AG04450 (cell line): Measurements from ENCODE around the gene FREM2. TPM values are rescaled to one million over a fixed set of nuclear protein-coding genes. Genes with fewer than 3 reads are reported as not detected.
A peak's percentile ranks its signal among the peaks of the same experiment; 100 is the strongest.

Experiments
- CTCF ChIA-PET: fragments of 300-600, 350-600 bp; formaldehyde crosslinking; extraction: SDS; loops from one replicate; lab custom pipeline; 2022; ENCODE audit warnings: antibody characterized with exemption, inconsistent platforms; lab: Charles Lee
- POLR2A ChIA-PET: fragments of 350-600 bp; formaldehyde crosslinking; extraction: SDS; loops from one replicate; lab custom pipeline; 2021; ENCODE audit warnings: antibody characterized with exemption, inconsistent platforms; lab: Yijun Ruan, JAX
- DNase-seq: peaks from one replicate; pipeline ENCODE4 v3.0.0-alpha.2; 2011; ENCODE audit warnings: low read depth, low spot score
- H3K27ac ChIP-seq: one replicate; pipeline ENCODE4 v1.5.1; 2012; ENCODE audit warnings: low read depth, low read length, control low read depth
- H3K27me3 ChIP-seq: one replicate; pipeline ENCODE4 v1.6.0; 2012; ENCODE audit warnings: low read length; ENCODE audit not compliant: control insufficient read depth, insufficient read depth
- H3K4me3 ChIP-seq: 2 replicates; pipeline ENCODE4 v1.5.1; 2011; ENCODE audit warnings: mild to moderate bottlenecking, low read depth, low read length, control low read depth
- H3K9me3 ChIP-seq: 2 replicates; pipeline ENCODE4 v1.5.1; 2012; ENCODE audit warnings: low read length; ENCODE audit not compliant: control insufficient read depth, insufficient read depth
- polyA minus RNA-seq: library from RNA; depleted of rRNA, polyadenylated mRNA; stranded (reverse); fragments of >200 nt; gene quantifications from 2 replicates; pipeline ENCODE4 v1.2.3, GENCODE V29; 2011; rRNA and poly(A)+ RNA removed
- polyA plus RNA-seq: library from polyadenylated mRNA; depleted of rRNA; stranded (reverse); fragments of >200 nt; gene quantifications from 2 replicates; pipeline ENCODE4 v1.2.3, GENCODE V29; 2011; rRNA removed
- TF ChIP-seq, protein P1 (sequence below): IDR thresholded peaks from 2 replicates; pipeline ENCODE4 v1.5.1; 2011; ENCODE audit warnings: low read depth, low read length, control low read depth, inconsistent platforms

FREM2 gene, protein sequence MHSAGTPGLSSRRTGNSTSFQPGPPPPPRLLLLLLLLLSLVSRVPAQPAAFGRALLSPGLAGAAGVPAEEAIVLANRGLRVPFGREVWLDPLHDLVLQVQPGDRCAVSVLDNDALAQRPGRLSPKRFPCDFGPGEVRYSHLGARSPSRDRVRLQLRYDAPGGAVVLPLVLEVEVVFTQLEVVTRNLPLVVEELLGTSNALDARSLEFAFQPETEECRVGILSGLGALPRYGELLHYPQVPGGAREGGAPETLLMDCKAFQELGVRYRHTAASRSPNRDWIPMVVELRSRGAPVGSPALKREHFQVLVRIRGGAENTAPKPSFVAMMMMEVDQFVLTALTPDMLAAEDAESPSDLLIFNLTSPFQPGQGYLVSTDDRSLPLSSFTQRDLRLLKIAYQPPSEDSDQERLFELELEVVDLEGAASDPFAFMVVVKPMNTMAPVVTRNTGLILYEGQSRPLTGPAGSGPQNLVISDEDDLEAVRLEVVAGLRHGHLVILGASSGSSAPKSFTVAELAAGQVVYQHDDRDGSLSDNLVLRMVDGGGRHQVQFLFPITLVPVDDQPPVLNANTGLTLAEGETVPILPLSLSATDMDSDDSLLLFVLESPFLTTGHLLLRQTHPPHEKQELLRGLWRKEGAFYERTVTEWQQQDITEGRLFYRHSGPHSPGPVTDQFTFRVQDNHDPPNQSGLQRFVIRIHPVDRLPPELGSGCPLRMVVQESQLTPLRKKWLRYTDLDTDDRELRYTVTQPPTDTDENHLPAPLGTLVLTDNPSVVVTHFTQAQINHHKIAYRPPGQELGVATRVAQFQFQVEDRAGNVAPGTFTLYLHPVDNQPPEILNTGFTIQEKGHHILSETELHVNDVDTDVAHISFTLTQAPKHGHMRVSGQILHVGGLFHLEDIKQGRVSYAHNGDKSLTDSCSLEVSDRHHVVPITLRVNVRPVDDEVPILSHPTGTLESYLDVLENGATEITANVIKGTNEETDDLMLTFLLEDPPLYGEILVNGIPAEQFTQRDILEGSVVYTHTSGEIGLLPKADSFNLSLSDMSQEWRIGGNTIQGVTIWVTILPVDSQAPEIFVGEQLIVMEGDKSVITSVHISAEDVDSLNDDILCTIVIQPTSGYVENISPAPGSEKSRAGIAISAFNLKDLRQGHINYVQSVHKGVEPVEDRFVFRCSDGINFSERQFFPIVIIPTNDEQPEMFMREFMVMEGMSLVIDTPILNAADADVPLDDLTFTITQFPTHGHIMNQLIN (N-terminal part only)
- polyA plus RNA-seq (under 0.01 TPM in 1 of 2 replicates, not detected in the other), polyA minus RNA-seq (not detected in 2 replicates)

DNA sequence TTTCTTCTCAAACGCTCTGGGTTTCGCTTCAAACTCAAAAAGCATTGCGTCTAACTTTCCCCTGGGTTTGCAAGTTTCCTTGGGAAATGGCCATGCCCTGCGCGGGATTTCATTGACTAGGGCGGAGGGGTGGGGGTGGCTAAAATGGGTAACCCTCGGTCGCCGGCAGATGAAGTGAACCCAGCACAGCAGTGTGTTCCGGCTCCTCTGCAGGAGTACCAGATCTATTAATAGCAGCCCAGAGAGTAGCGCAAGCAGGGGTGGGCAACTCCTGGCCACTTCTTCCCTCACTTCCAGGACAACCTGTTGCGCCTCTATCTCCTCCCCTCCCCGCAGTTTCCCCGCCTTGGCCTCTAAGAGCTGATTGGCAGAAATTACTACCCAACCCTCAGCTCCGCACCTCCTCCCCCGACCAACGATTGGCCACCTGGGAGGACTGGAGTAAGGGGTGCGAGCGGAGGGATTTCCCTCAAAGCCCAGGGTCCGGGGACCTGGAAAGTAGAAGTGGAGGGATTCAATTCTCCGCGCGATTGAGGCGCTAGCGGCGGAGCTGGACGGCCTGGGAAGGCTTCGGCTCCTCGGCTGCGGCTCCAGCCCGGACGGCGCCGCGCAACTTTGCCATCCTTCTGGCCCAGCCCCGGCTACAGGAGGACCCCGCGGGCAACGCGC lies at the start of gene FREM2:
TSS of gene FREM2 (plus strand) at position 501 of the 669 bp plus-strand sequence. CDS start 268 bp downstream, outside the sequence.
- TF ChIP-seq, protein P1, sequence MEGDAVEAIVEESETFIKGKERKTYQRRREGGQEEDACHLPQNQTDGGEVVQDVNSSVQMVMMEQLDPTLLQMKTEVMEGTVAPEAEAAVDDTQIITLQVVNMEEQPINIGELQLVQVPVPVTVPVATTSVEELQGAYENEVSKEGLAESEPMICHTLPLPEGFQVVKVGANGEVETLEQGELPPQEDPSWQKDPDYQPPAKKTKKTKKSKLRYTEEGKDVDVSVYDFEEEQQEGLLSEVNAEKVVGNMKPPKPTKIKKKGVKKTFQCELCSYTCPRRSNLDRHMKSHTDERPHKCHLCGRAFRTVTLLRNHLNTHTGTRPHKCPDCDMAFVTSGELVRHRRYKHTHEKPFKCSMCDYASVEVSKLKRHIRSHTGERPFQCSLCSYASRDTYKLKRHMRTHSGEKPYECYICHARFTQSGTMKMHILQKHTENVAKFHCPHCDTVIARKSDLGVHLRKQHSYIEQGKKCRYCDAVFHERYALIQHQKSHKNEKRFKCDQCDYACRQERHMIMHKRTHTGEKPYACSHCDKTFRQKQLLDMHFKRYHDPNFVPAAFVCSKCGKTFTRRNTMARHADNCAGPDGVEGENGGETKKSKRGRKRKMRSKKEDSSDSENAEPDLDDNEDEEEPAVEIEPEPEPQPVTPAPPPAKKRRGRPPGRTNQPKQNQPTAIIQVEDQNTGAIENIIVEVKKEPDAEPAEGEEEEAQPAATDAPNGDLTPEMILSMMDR, result no peak
- no peak for DNase-seq
- H3K9me3 ChIP-seq, result no peaks in the 10 kb centered on the region; the same call in 1 of the 2 replicates
- no peak within 1 kb of the TSS for H3K27ac ChIP-seq
- POLR2A ChIA-PET, result no interaction called here
- no peak within 1 kb of the TSS for H3K4me3 ChIP-seq
- H3K27me3 ChIP-seq, result peaks cover 21% of the 10 kb centered on the region
- CTCF ChIA-PET, result no interaction called here

DNA sequence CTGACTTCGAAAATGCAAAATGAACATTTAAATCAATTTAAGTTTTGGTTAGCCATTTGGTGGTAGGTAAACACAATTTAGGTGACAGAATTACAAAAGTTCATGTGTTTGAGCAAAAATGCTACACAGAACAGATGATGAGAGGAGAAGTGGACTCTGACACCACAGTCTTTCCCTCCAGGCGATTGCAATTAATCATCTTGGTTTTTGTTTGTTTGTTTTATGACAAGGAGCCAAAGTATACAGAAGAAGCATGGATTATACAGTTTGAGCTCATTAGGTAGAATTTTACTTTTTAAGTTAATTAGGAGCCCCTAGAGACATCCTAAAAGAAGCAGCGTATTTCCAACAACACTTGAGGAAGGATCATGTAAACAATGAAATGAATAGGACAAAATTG lies 49.3 kb upstream of the FREM2 start:
- POLR2A ChIA-PET, result no interaction called here

DNA sequence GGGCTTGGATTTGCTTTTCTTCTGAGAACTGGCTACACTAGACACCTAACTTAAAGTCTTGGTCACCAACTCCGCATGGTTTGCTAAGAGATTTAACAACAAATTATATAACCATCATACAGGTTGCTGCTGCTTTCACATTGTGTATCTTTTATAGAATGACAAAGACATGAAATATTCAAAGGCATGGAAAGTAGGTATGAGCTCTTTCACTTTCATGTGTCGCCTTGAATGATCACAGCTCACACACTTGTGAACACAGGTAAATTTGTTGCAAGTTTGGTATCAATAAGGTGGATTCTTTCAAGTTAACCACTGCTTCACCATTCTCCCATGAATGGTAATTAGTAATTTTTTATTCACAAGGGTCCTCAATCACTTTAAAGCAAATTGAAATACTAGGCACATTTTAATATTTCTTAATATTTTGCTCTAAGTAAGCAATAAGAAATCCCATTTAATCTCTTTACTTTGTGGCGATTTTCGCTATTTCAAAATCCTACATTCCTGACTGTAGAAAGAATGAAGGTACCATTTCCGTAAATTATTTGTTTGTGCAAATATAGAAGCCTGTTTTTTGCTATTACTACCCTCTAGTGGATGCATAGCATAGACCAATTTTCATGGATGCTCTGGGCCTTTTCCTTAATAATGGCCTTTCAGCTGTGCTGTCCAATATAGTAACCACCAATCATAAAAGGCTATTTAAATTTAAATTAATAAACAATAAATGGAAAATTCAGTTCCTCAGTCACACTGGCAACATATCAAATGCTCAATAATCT lies 45.5 kb upstream of the FREM2 start:
- no peaks in the 10 kb centered on the region for H3K9me3 ChIP-seq
- POLR2A ChIA-PET, result no interaction called here
- CTCF ChIA-PET, result no interaction called here
- H3K27ac ChIP-seq, result no peak overlapping the region
- no peak for DNase-seq
- TF ChIP-seq, protein P1, result peak; percentile 37
- no peak overlapping the region for H3K4me3 ChIP-seq
- no peaks in the 10 kb centered on the region for H3K27me3 ChIP-seq

More for the DNA sequence above, 49.3 kb upstream of the FREM2 start:
- CTCF ChIA-PET, result no interaction called here
- H3K27ac ChIP-seq, result no peak overlapping the region
- H3K4me3 ChIP-seq, result no peak overlapping the region
- DNase-seq, result no peak
- H3K9me3 ChIP-seq, result no peaks in the 10 kb centered on the region
- TF ChIP-seq, protein P1, result no peak
- no peaks in the 10 kb centered on the region for H3K27me3 ChIP-seq

DNA sequence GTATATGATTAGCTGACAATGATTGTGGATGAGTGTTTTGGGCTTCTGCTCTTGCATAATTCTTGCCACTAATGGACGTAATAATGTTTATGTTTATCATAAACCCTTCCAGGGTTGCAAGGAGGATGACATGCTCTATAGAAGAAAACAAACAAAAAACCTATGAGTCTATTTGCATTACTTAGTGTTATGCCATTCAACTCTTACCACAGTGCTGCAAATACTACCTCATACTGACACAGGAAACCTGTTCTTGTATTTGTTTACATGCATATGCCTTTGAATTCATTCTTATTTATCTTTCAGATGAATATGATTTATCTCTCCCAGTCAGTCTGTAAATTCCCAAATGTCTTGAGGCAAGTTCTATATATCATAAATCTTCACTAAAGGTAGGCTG lies 39.6 kb upstream of the FREM2 start:
- no peak for DNase-seq
- Histone ChIP-seq H3K27ac (no peak overlapping the region), H3K27me3 (no peaks in the 10 kb centered on the region), H3K9me3 (no peaks in the 10 kb centered on the region), H3K4me3 (no peak overlapping the region)
- POLR2A ChIA-PET, result no interaction called here
- TF ChIP-seq, protein P1, result no peak
- CTCF ChIA-PET, result no interaction called here
